ENCODE results near the gene CHRND. TPM values are rescaled to one million over a fixed set of nuclear protein-coding genes. Genes with fewer than 3 reads are reported as not detected.

CHRND gene
- polyA plus RNA-seq, 3 donors: not detected

GRCh38 chr2:232513353-232513752 lies 12.6 kb upstream of the CHRND start:
- DNase-seq: no peak
- Mint-ChIP-seq H3K27me3 (ENCODE audit: low read depth in 3 of 3) (peaks cover 10 to 17% (median 13%) of the 10 kb centered on the region in 3 donors), H3K4me3 (no peak overlapping the region), H3K36me3 (no peaks in the 10 kb centered on the region), H3K27ac (no peak overlapping the region), H3K4me1 (no peaks in the 10 kb centered on the region), H3K9me3 (peaks cover 0 to 4% (median 0%) of the 10 kb centered on the region in 7 donors)
- no peaks in the 10 kb centered on the region for H4K20me1 ChIP-seq (ENCODE audit: insufficient read depth, low read length)
- H3K27me3 ChIP-seq (ENCODE audit: control insufficient read depth in 2 of 2, insufficient read depth in 2 of 2, low read length in 2 of 2): no peaks in the 10 kb centered on the region
- H2AFZ ChIP-seq (ENCODE audit: insufficient read depth, low read depth, low read length, poor library complexity, severe bottlenecking): no peak overlapping the region
- H3K4me3 ChIP-seq (replicated peaks in 1 of 3; ENCODE audit: low read depth in 2 of 3, low read length in 3 of 3): no peak overlapping the region
- no peaks in the 10 kb centered on the region for H3K9me3 ChIP-seq (replicated peaks in 1 of 2; ENCODE audit: control insufficient read depth in 1 of 2, insufficient read depth in 1 of 2, low read length in 2 of 2)
- intact Hi-C loops (cut with micrococcal nuclease): no loop called here
- H3K4me1 ChIP-seq (ENCODE audit: control insufficient read depth in 1 of 2, insufficient read depth in 2 of 2, low read length in 2 of 2): no peaks in the 10 kb centered on the region
- no peak overlapping the region for H3K27ac ChIP-seq (ENCODE audit: low read depth in 1 of 2, low read length in 2 of 2)
- no peak overlapping the region for H3K4me2 ChIP-seq (replicated peaks; ENCODE audit: extremely low read depth, low read length, poor library complexity, severe bottlenecking)
- TF ChIP-seq CTCF (IDR thresholded peaks at IDR 0.05): no peak
- 79% methylated on average over 2 of the region's 5 CpGs for WGBS (ENCODE audit: insufficient coverage)
- no peaks in the 10 kb centered on the region for H3K79me2 ChIP-seq (ENCODE audit: insufficient read depth, low read length)
- H3K36me3 ChIP-seq (replicated peaks in 1 of 2; ENCODE audit: control insufficient read depth in 1 of 2, insufficient read depth in 2 of 2, low read length in 2 of 2): no peaks in the 10 kb centered on the region
- H3K9ac ChIP-seq (ENCODE audit: insufficient read depth, low read length, poor library complexity, severe bottlenecking): no peak overlapping the region

GRCh38 chr2:232515639-232516038 lies 10.3 kb upstream of the CHRND start:
- peaks cover 0 to 2% of the 10 kb centered on the region in 2 donors for H3K27me3 ChIP-seq (ENCODE audit: control insufficient read depth in 2 of 2, insufficient read depth in 2 of 2, low read length in 2 of 2)
- no peaks in the 10 kb centered on the region for H3K9me3 ChIP-seq (replicated peaks in 1 of 2; ENCODE audit: control insufficient read depth in 1 of 2, insufficient read depth in 1 of 2, low read length in 2 of 2)
- no peaks in the 10 kb centered on the region for H3K4me1 ChIP-seq (ENCODE audit: control insufficient read depth in 1 of 2, insufficient read depth in 2 of 2, low read length in 2 of 2)
- WGBS (ENCODE audit: insufficient coverage): 82% methylated on average over 6 of the region's 7 CpGs
- no peak overlapping the region for H3K27ac ChIP-seq (ENCODE audit: low read depth in 1 of 2, low read length in 2 of 2)
- H3K4me1 Mint-ChIP-seq: no peaks in the 10 kb centered on the region
- H4K20me1 ChIP-seq (ENCODE audit: insufficient read depth, low read length): no peaks in the 10 kb centered on the region
- no peak overlapping the region for H3K4me3 ChIP-seq (replicated peaks in 1 of 3; ENCODE audit: low read depth in 2 of 3, low read length in 3 of 3)
- no peaks in the 10 kb centered on the region for H3K36me3 Mint-ChIP-seq
- no peak for DNase-seq
- H3K27ac Mint-ChIP-seq: no peak overlapping the region
- no peak overlapping the region for H3K4me2 ChIP-seq (replicated peaks; ENCODE audit: extremely low read depth, low read length, poor library complexity, severe bottlenecking)
- H3K36me3 ChIP-seq (replicated peaks in 1 of 2; ENCODE audit: control insufficient read depth in 1 of 2, insufficient read depth in 2 of 2, low read length in 2 of 2): no peaks in the 10 kb centered on the region
- H3K4me3 Mint-ChIP-seq: no peak overlapping the region
- no peak for TF ChIP-seq CTCF (IDR thresholded peaks at IDR 0.05)
- intact Hi-C loops (cut with micrococcal nuclease): no loop called here
- no peaks in the 10 kb centered on the region for H3K79me2 ChIP-seq (ENCODE audit: insufficient read depth, low read length)
- peaks cover 10 to 22% (median 12%) of the 10 kb centered on the region in 3 donors for H3K27me3 Mint-ChIP-seq (ENCODE audit: low read depth in 3 of 3)
- no peaks in the 10 kb centered on the region for H3K9me3 Mint-ChIP-seq
- no peak overlapping the region for H3K9ac ChIP-seq (ENCODE audit: insufficient read depth, low read length, poor library complexity, severe bottlenecking)
- no peak overlapping the region for H2AFZ ChIP-seq (ENCODE audit: insufficient read depth, low read depth, low read length, poor library complexity, severe bottlenecking)
